A549 (cell line): ENCODE data around the gene HEYL. TPM values are rescaled to one million over a fixed set of nuclear protein-coding genes. Genes with fewer than 3 reads are reported as not detected.

ENCODE experiments used
- ATAC-seq, 2 experiments: fragments of 200-7000 bp in 1 of 2; fragments of >200 bp in 1 of 2; cut with Nextera tagmentation in 1 of 2; cut with Tn5 transposase in 1 of 2; 3 replicates each; pipeline versions ENCODE4 v1.8.0 to v1.9.1; 2018 to 2020; ENCODE audit warnings: mild to moderate bottlenecking in 1 of 2, moderate library complexity in 1 of 2
- CTCF ChIA-PET: fragments of 300-600 bp; sonication (Branson Sonifier 250); formaldehyde crosslinking; extraction: SDS; loops from one replicate; lab custom pipeline; 2021; ENCODE audit warnings: antibody characterized with exemption, inconsistent platforms; lab: Yijun Ruan, JAX
- POLR2A ChIA-PET: fragments of 350-600 bp; formaldehyde crosslinking; extraction: SDS; loops from one replicate; lab custom pipeline; 2021; ENCODE audit warnings: antibody characterized with exemption, inconsistent platforms; lab: Yijun Ruan, JAX
- DNase-seq, 2 experiments: peaks; one replicate each; pipeline versions ENCODE4 v3.0.0 to v3.0.0-alpha.2; 2011 to 2016; ENCODE audit warnings: low read depth in 1 of 2, low spot score in 1 of 2
- FAIRE-seq: peaks from 2 replicates; lab custom pipeline; 2011; peaks lifted over from hg19 to GRCh38; lab: Jason Lieb, UNC
- H3K27ac ChIP-seq, 2 experiments: fragments of >200 bp; sonication (Bioruptor Twin); formaldehyde crosslinking; 3 replicates each; pipeline ENCODE4 v1.5.1; 2016 to 2017
- H3K4me1 ChIP-seq: fragments of >200 bp; sonication (Bioruptor Twin); formaldehyde crosslinking; 3 replicates; pipeline ENCODE4 v1.6.1; 2016
- H3K4me2 ChIP-seq: fragments of >200 bp; sonication (Bioruptor Twin); formaldehyde crosslinking; 3 replicates; pipeline ENCODE4 v1.6.1; 2016
- H3K4me3 ChIP-seq: fragments of >200 bp; sonication (Bioruptor Twin); formaldehyde crosslinking; 3 replicates; pipeline ENCODE4 v1.5.1; 2016
- H3K9me3 ChIP-seq: fragments of >200 bp; sonication (Bioruptor Twin); formaldehyde crosslinking; 3 replicates; pipeline ENCODE4 v1.6.1; 2016
- CBX2 ChIP-seq: fragments of 200-600 bp; sonication (generic); IDR thresholded peaks from 2 replicates; pipeline ENCODE4 v1.6.1; 2016; ENCODE audit warnings: low read depth, mild to moderate bottlenecking, borderline replicate concordance
- CEBPB ChIP-seq, 2 experiments: fragments of >200 bp in 1 of 2; sonication (Bioruptor Twin) in 1 of 2; formaldehyde crosslinking in 1 of 2; IDR thresholded peaks; 2 replicates each; pipeline ENCODE4 v1.6.1; 2012 to 2016
- EHMT2 ChIP-seq: fragments of 200-600 bp; sonication (generic); IDR thresholded peaks from 2 replicates; pipeline ENCODE4 v1.6.1; 2016; ENCODE audit warnings: antibody characterized with exemption, low read depth, mild to moderate bottlenecking, moderate library complexity
- HES2 ChIP-seq: fragments of >200 bp; sonication (Bioruptor Twin); formaldehyde crosslinking; IDR thresholded peaks from 2 replicates; pipeline ENCODE4 v1.6.1; 2016
- HEYL ChIP-seq: fragments of 250-450 bp; sonication (Bioruptor Pico); IDR thresholded peaks from 2 replicates; pipeline ENCODE4 v1.8.0; 2021; ENCODE audit warnings: mild to moderate bottlenecking, moderate library complexity
- HOXB5 ChIP-seq: fragments of 250-450 bp; sonication (Bioruptor Pico); IDR thresholded peaks from 2 replicates; pipeline ENCODE4 v1.5.0; 2020; ENCODE audit warnings: mild to moderate bottlenecking, moderate library complexity
- KDM1A ChIP-seq: fragments of 200-600 bp; sonication (generic); IDR thresholded peaks from 2 replicates; pipeline ENCODE4 v1.6.1; 2016; ENCODE audit warnings: low read depth, mild to moderate bottlenecking
- MAFK ChIP-seq: fragments of 450-650 bp; IDR thresholded peaks from 2 replicates; pipeline ENCODE4 v1.6.1; 2014; ENCODE audit not compliant: partially characterized antibody
- MYC ChIP-seq: IDR thresholded peaks from 2 replicates; pipeline ENCODE4 v1.6.1; 2012; ENCODE audit warnings: mild to moderate bottlenecking, inconsistent platforms, low read length, improper control_type of control experiment, borderline replicate concordance
- NFE2L2 ChIP-seq: fragments of 150-350 bp; conservative IDR thresholded peaks from 2 replicates; pipeline ENCODE4 v1.6.1; 2014; ENCODE audit warnings: low read length
- RAD21 ChIP-seq, 2 experiments: fragments of >200 bp in 1 of 2; sonication (Bioruptor Twin) in 1 of 2; formaldehyde crosslinking in 1 of 2; IDR thresholded peaks in 1 of 2; conservative IDR thresholded peaks in 1 of 2; 2 replicates in 1 of 2; 3 replicates in 1 of 2; pipeline ENCODE4 v1.6.1; 2012 to 2018; ENCODE audit warnings: inconsistent platforms in 1 of 2
- RCOR1 ChIP-seq: fragments of 150-350 bp; IDR thresholded peaks from 2 replicates; pipeline ENCODE4 v1.6.1; 2014; ENCODE audit warnings: antibody characterized with exemption, low read length, low read depth
- REST ChIP-seq: fragments of 200-600 bp; sonication (generic); IDR thresholded peaks from 2 replicates; pipeline ENCODE4 v1.6.1; 2016; ENCODE audit warnings: antibody characterized with exemption, mild to moderate bottlenecking, moderate library complexity
- RNF2 ChIP-seq: fragments of 200-600 bp; sonication (generic); IDR thresholded peaks from 2 replicates; pipeline ENCODE4 v1.6.1; 2016; ENCODE audit warnings: low read depth, mild to moderate bottlenecking, antibody characterized with exemption, moderate library complexity, borderline replicate concordance
- ZNF302 ChIP-seq: fragments of 250-450 bp; sonication (Bioruptor Pico); IDR thresholded peaks from 2 replicates; pipeline ENCODE4 v1.9.0; 2021; ENCODE audit warnings: inconsistent platforms, mild to moderate bottlenecking, moderate library complexity
- ZSCAN20 ChIP-seq: fragments of 250-450 bp; sonication (Bioruptor Pico); IDR thresholded peaks from 2 replicates; pipeline ENCODE4 v1.8.0; 2022; ENCODE audit warnings: mild to moderate bottlenecking, moderate library complexity
- WGBS: methylation state at CpG from one replicate; pipeline ENCODE4 v1.1.6; 2017; ENCODE audit errors: missing lambda C conversion rate; 5-methylcytosine and 5-hydroxymethylcytosine counted together
- polyA plus RNA-seq, 4 experiments: library from polyadenylated mRNA; depleted of rRNA in 3 of 4; stranded (reverse); fragments of >200 nt; fragmentation: RNase III in 1 of 4; extraction: RNeasy Plus Mini Kit Qiagen cat#74134 plus additional on column Dnase treatment in 1 of 4; gene quantifications; 2 replicates in 3 of 4; 3 replicates in 1 of 4; pipeline ENCODE4 v1.2.3, GENCODE V29; 2011 to 2017

The HEYL gene
- polyA plus RNA-seq, 2 of the 4 experiments (the other 2 are of a cell fraction): 2.2 to 2.3 TPM

- no peak for TF ChIP-seq CEBPB (IDR thresholded peaks at IDR 0.05)
- TF ChIP-seq MYC: no peak
- TF ChIP-seq HEYL: no peak
- no peak for TF ChIP-seq RNF2
- no peak for TF ChIP-seq NFE2L2
- no peak for TF ChIP-seq CBX2
- no peak for TF ChIP-seq MAFK
- no peak for TF ChIP-seq HES2
- no peak for TF ChIP-seq ZSCAN20 (CRISPR knock-in tag)
- TF ChIP-seq HOXB5 (CRISPR knock-in tag): no peak
- no peak for TF ChIP-seq ZNF302 (CRISPR knock-in tag)
- TF ChIP-seq EHMT2: no peak
- no peak for TF ChIP-seq REST
- Histone ChIP-seq H3K4me2 (no peak overlapping the region), H3K27ac (no peak overlapping the region), H3K9me3 (no peaks in the 10 kb centered on the region), H3K4me3 (no peak overlapping the region), H3K4me1 (no peaks in the 10 kb centered on the region)
- FAIRE-seq (no peak), DNase-seq (no peak), ATAC-seq (peak; percentile 51 to 56; a peak in 4 of 6 replicates)
- WGBS: 50% methylated on average over 4 of the region's 12 CpGs
- ChIA-PET CTCF (interaction anchor here (3.4 to 9.8 kb wide), 2 partner anchors 12 to 38 kb away, joined by 24 to 109 read pairs; no protein-coding TSS in a partner anchor), POLR2A (interaction anchor here (0.6 kb wide), 1 partner anchor 40 kb away, joined by 3 read pairs; no protein-coding TSS in a partner anchor)
These were observed 7.0 kb upstream of the HEYL start for GRCh38 chr1:39646232-39647081.

GRCh38 chr1:39645411-39646043 is 6.1 kb upstream of the HEYL start:
- WGBS: 62% methylated on average over 3 of the region's 3 CpGs
- TF ChIP-seq RCOR1 (no peak), NFE2L2 (no peak), RAD21 (conservative IDR thresholded peaks at IDR 0.05 in 1 of 2, IDR thresholded peaks at IDR 0.05 in 1 of 2) (no peak), ZNF302 (CRISPR knock-in tag) (no peak), KDM1A (no peak), MAFK (no peak)

More at GRCh38 chr1:39645411-39646043, 6.1 kb upstream of the HEYL start:
- DNase-seq (no peak), ATAC-seq (no peak), FAIRE-seq (no peak)
- no peak overlapping the region for H3K4me3 ChIP-seq
- H3K9me3 ChIP-seq: no peaks in the 10 kb centered on the region
- no peak overlapping the region for H3K27ac ChIP-seq
- no peak overlapping the region for H3K4me2 ChIP-seq
- ChIA-PET POLR2A (no interaction called here), CTCF (interaction anchor here (3.4 to 9.8 kb wide), 2 partner anchors 12 to 37 kb away, joined by 24 to 109 read pairs; no protein-coding TSS in a partner anchor)
- no peaks in the 10 kb centered on the region for H3K4me1 ChIP-seq
